Lower leg skin (tissue), 3 donors: ENCODE results near the gene LIN7A.

Experiments
- CTCF ChIP-seq, 3 donors: fragments of 450-650 bp; IDR thresholded peaks; one replicate each; pipeline ENCODE4 v1.5.1; 2016; ENCODE audit warnings: antibody characterized with exemption in 3 of 3, mild to moderate bottlenecking in 3 of 3, moderate library complexity in 2 of 3
- POLR2A ChIP-seq, 2 donors: fragments of 450-650 bp; IDR thresholded peaks; one replicate each; pipeline ENCODE4 v1.6.1; 2016 to 2017; ENCODE audit warnings: antibody characterized with exemption in 2 of 2, mild to moderate bottlenecking in 1 of 2, moderate library complexity in 1 of 2

- TF ChIP-seq CTCF (IDR thresholded peaks at IDR 0.05): no peak
- no peak for TF ChIP-seq POLR2A (IDR thresholded peaks at IDR 0.05)
Observed at GRCh38 chr12:80858356-80858755, 79.4 kb downstream of the LIN7A start.
